ENCODE measurements around the gene RALY. TPM values are rescaled to one million over a fixed set of nuclear protein-coding genes. Genes with fewer than 3 reads are reported as not detected.

The RALY gene
- total RNA-seq, 1 donor from 2014 or later, result 234 TPM

- peaks cover 6% of the 10 kb centered on the region for H3K9me3 Mint-ChIP-seq (ENCODE audit: unreplicated experiment)
- H3K36me3 Mint-ChIP-seq (ENCODE audit: unreplicated experiment), result no peaks in the 10 kb centered on the region
- TF ChIP-seq CTCF (IDR thresholded peaks at IDR 0.05; ENCODE audit: partially characterized antibody, unreplicated experiment), result no peak
- DNase-seq, result no peak
- H3K4me3 Mint-ChIP-seq (ENCODE audit: unreplicated experiment), result no peak overlapping the region
- H3K4me1 Mint-ChIP-seq (ENCODE audit: low read depth, unreplicated experiment), result peaks cover 56% of the 10 kb centered on the region
- H3K27ac Mint-ChIP-seq (ENCODE audit: unreplicated experiment), result no peak overlapping the region
- H3K27me3 Mint-ChIP-seq (ENCODE audit: unreplicated experiment), result peaks cover 5% of the 10 kb centered on the region
Measured at GRCh38 chr20:34045930-34046725, 52.4 kb downstream of the RALY start.

DNA sequence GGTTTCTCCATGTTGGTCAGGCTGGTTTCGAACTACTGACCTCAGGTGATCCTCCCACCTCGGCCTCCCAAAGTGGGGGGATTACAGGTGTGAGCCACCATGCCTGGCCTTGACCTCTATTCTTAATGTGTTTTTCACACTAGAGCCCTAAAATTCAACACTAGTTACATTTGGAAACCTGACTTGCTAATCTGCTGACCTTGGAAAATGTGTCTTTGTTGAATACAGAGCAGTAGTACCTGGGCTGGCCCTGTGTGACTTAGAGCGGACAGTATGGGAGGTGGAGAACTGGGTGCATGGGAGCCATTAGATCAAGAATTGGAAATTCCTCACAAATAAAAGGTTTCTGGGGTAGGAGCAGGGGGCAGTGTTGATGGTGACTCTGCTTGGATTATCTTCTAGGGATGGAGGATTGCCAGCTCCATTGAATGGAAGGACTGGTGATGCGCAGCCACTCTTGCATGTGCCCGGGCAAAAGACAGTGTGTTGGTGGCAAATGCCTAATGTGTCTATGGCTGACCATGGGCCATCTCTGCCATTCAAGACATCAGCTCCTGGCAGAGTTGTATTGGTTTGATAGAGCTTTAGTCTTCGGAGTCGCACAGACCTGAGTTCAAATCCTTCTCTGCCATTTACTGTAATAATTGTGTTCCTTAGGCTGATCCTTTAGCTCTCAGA is 53.4 kb downstream of the RALY start:
- Mint-ChIP-seq H3K4me3 (ENCODE audit: unreplicated experiment) (no peak overlapping the region), H3K27ac (ENCODE audit: unreplicated experiment) (peak overlapping the region; percentile 45), H3K27me3 (ENCODE audit: unreplicated experiment) (peaks cover 3% of the 10 kb centered on the region), H3K4me1 (ENCODE audit: low read depth, unreplicated experiment) (peaks cover 49% of the 10 kb centered on the region), H3K36me3 (ENCODE audit: unreplicated experiment) (no peaks in the 10 kb centered on the region), H3K9me3 (ENCODE audit: unreplicated experiment) (peaks cover 4% of the 10 kb centered on the region)
- no peak for TF ChIP-seq CTCF (IDR thresholded peaks at IDR 0.05; ENCODE audit: partially characterized antibody, unreplicated experiment)
- DNase-seq, result no peak

DNA sequence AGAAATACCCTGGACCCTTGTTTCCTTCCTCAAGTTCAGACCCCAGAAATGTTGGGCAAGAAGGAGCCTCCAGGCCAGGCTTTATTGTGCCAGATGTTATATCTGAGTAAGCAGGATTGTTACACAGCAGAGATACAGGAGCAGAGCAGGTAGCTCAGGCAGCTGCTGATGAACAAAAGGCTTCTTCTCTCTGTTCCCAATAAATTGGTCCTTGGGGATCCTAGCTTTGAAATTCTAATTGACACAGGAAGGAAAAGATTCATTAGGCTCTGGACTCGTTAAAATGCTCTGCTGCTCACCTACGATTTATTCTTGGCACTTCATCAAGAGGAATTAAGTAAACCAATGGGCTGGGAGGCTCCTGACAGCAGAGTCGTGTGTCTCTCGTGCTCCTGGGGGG is 54.2 kb downstream of the RALY start:
- Mint-ChIP-seq H3K36me3 (ENCODE audit: unreplicated experiment) (no peaks in the 10 kb centered on the region), H3K4me3 (ENCODE audit: unreplicated experiment) (no peak overlapping the region), H3K9me3 (ENCODE audit: unreplicated experiment) (peaks cover 3% of the 10 kb centered on the region), H3K4me1 (ENCODE audit: low read depth, unreplicated experiment) (peaks cover 41% of the 10 kb centered on the region), H3K27ac (ENCODE audit: unreplicated experiment) (peak overlapping the region; percentile 55), H3K27me3 (ENCODE audit: unreplicated experiment) (peaks cover 3% of the 10 kb centered on the region)
- no peak for DNase-seq
- no peak for TF ChIP-seq CTCF (IDR thresholded peaks at IDR 0.05; ENCODE audit: partially characterized antibody, unreplicated experiment)

GRCh38 chr20:34049389-34049788 is 55.7 kb downstream of the RALY start:
- TF ChIP-seq CTCF (IDR thresholded peaks at IDR 0.05; ENCODE audit: partially characterized antibody, unreplicated experiment), result no peak
- H3K4me1 Mint-ChIP-seq (ENCODE audit: low read depth, unreplicated experiment), result peaks cover 36% of the 10 kb centered on the region

More at GRCh38 chr20:34049389-34049788, 55.7 kb downstream of the RALY start:
- Mint-ChIP-seq H3K27ac (ENCODE audit: unreplicated experiment) (no peak overlapping the region), H3K27me3 (ENCODE audit: unreplicated experiment) (peaks cover 3% of the 10 kb centered on the region), H3K4me3 (ENCODE audit: unreplicated experiment) (no peak overlapping the region), H3K9me3 (ENCODE audit: unreplicated experiment) (peaks cover 3% of the 10 kb centered on the region), H3K36me3 (ENCODE audit: unreplicated experiment) (no peaks in the 10 kb centered on the region)
- DNase-seq, result no peak
